Nephron progenitor cell (in vitro differentiated cells): ENCODE measurements around the gene IMPG2.

Experiments
- DNase-seq: peaks from one replicate; pipeline ENCODE4 v3.0.0; 2021
- H3K27ac Mint-ChIP-seq: 2 replicates; pipeline ENCODE4 v1.8.0; 2021; ENCODE audit warnings: mild to moderate bottlenecking, moderate library complexity, mixed read lengths
- H3K27me3 Mint-ChIP-seq: 2 replicates; pipeline ENCODE4 v1.8.0; 2021; ENCODE audit warnings: mild to moderate bottlenecking, low read depth, mixed read lengths; ENCODE audit not compliant: poor library complexity
- H3K36me3 Mint-ChIP-seq: 2 replicates; pipeline ENCODE4 v1.8.0; 2021; ENCODE audit warnings: low read depth, mixed read lengths
- H3K4me1 Mint-ChIP-seq: 2 replicates; pipeline ENCODE4 v1.8.0; 2021; ENCODE audit warnings: mixed read lengths
- H3K4me3 Mint-ChIP-seq: 2 replicates; pipeline ENCODE4 v1.8.0; 2021; ENCODE audit warnings: mild to moderate bottlenecking, moderate library complexity, mixed read lengths
- H3K9me3 Mint-ChIP-seq: 2 replicates; pipeline ENCODE4 v1.8.0; 2021; ENCODE audit warnings: mild to moderate bottlenecking, moderate library complexity, mixed read lengths
- TF ChIP-seq, protein P1 (sequence below): fragments of 200-600 bp; sonication (generic); IDR thresholded peaks from 2 replicates; pipeline ENCODE4 v1.5.0; 2021; ENCODE audit warnings: antibody characterized with exemption

The IMPG2 gene

DNA sequence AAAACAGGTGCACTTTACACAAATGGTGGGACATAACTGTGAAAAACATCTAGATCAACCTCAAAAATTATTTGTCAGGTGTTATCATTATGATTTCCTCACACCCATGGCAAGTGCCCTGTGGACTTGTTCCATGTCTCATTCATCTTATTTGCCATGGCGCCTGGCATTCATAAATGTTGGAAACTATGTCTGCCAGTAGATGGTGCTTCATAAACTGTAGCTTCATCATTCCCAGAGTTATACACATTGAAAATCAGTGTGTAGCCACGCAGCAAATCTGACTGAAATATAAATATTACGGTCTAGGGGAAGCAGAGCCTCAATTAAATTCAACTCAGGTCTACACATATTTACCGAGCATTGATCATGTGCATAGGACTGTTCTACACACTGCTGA is 90.7 kb downstream of the IMPG2 start:
- no peak for DNase-seq
- H3K4me1 Mint-ChIP-seq, result peaks cover 6% of the 10 kb centered on the region
- H3K4me3 Mint-ChIP-seq, result no peak overlapping the region
- TF ChIP-seq, protein P1, sequence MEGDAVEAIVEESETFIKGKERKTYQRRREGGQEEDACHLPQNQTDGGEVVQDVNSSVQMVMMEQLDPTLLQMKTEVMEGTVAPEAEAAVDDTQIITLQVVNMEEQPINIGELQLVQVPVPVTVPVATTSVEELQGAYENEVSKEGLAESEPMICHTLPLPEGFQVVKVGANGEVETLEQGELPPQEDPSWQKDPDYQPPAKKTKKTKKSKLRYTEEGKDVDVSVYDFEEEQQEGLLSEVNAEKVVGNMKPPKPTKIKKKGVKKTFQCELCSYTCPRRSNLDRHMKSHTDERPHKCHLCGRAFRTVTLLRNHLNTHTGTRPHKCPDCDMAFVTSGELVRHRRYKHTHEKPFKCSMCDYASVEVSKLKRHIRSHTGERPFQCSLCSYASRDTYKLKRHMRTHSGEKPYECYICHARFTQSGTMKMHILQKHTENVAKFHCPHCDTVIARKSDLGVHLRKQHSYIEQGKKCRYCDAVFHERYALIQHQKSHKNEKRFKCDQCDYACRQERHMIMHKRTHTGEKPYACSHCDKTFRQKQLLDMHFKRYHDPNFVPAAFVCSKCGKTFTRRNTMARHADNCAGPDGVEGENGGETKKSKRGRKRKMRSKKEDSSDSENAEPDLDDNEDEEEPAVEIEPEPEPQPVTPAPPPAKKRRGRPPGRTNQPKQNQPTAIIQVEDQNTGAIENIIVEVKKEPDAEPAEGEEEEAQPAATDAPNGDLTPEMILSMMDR, result no peak
- H3K36me3 Mint-ChIP-seq, result no peaks in the 10 kb centered on the region
- no peaks in the 10 kb centered on the region for H3K27me3 Mint-ChIP-seq
- no peaks in the 10 kb centered on the region for H3K9me3 Mint-ChIP-seq
- H3K27ac Mint-ChIP-seq, result no peak overlapping the region

GRCh38 chr3:101228441-101228840 is 91.9 kb downstream of the IMPG2 start:
- Mint-ChIP-seq H3K4me1 (peaks cover 6% of the 10 kb centered on the region), H3K27me3 (peaks cover 3% of the 10 kb centered on the region), H3K36me3 (no peaks in the 10 kb centered on the region), H3K9me3 (no peaks in the 10 kb centered on the region), H3K27ac (no peak overlapping the region), H3K4me3 (no peak overlapping the region)
- DNase-seq, result no peak
- TF ChIP-seq, protein P1, result no peak

GRCh38 chr3:101224739-101225138 is 95.6 kb downstream of the IMPG2 start:
- Mint-ChIP-seq H3K36me3 (no peaks in the 10 kb centered on the region), H3K27me3 (peaks cover 5% of the 10 kb centered on the region), H3K4me3 (no peak overlapping the region), H3K4me1 (peaks cover 6% of the 10 kb centered on the region), H3K27ac (no peak overlapping the region), H3K9me3 (peaks cover under 1% of the 10 kb centered on the region)
- TF ChIP-seq, protein P1, result no peak
- DNase-seq, result no peak

- peaks cover 7% of the 10 kb centered on the region for H3K27me3 Mint-ChIP-seq
- no peak overlapping the region for H3K27ac Mint-ChIP-seq
- no peak for DNase-seq
- H3K4me1 Mint-ChIP-seq, result no peaks in the 10 kb centered on the region
- no peak overlapping the region for H3K4me3 Mint-ChIP-seq
- no peaks in the 10 kb centered on the region for H3K36me3 Mint-ChIP-seq
- TF ChIP-seq, protein P1, result no peak
- peaks cover 5% of the 10 kb centered on the region for H3K9me3 Mint-ChIP-seq
Measured at GRCh38 chr3:101223016-101223415, 97.4 kb downstream of the IMPG2 start.

DNA sequence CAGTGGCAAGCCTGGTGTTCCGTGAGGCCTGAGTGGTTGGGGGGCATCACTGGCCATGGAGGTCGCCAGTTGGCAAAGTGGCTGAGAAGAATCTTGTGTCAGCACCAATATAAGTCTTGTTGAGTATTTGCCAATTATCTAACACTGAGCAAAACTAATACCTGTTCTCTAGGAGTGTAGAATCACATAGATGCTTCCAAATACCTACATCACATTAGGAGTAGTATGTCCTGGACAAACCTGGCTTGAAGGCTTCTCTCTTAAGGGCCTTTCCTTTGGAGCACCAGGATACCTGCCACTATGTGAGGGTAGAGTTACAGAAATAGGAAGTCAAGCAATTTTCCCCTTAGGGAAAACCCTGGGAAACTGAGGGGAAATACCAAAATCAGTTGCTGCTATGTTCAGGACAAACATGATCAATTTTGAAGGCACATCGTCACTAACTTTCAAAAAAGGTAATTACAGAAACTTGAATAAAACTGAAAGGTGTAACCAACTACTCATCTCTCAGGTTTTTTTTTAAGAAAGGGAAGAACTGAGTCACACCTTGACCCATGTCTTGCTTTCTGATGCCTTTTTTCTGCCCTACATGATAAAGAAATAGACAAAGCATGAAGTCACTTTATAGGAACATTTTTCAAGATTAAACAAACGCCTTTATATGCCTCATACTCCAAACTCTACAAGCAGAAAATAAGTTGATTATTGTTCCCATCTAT is 100.4 kb downstream of the IMPG2 start:
- Mint-ChIP-seq H3K4me3 (no peak overlapping the region), H3K27me3 (peaks cover 7% of the 10 kb centered on the region), H3K27ac (no peak overlapping the region), H3K9me3 (peaks cover 5% of the 10 kb centered on the region), H3K36me3 (no peaks in the 10 kb centered on the region), H3K4me1 (no peaks in the 10 kb centered on the region)
- TF ChIP-seq, protein P1, result no peak
- no peak for DNase-seq
